HCT116 (cell line): ENCODE data around the gene PXDN. TPM values are rescaled to one million over a fixed set of nuclear protein-coding genes. Genes with fewer than 3 reads are reported as not detected.
"Not testable (repeated sequence)": the region's sequence is repeated elsewhere in the genome, so short reads cannot be mapped to it uniquely, and the experiment has no call there.

Experiments
- ATAC-seq: fragments of 200-7000 bp; cut with Tn5 transposase; 2 replicates; pipeline ENCODE4 v1.9.1; 2020; ENCODE audit warnings: mild to moderate bottlenecking, moderate library complexity
- BruUV-seq: library from RNA; stranded (reverse); fragments of 400-500 nt; replicated peaks from 2 replicates; lab custom pipeline; 2021; lab: Mats Ljungman, UMichigan
- CTCF ChIA-PET: fragments of 300-600 bp; sonication (Branson Sonifier 250); formaldehyde crosslinking; loops from one replicate; lab custom pipeline; 2021; ENCODE audit warnings: antibody characterized with exemption; lab: Charles Lee
- POLR2A ChIA-PET: fragments of 300-600, 350-600 bp; sonication (Branson Sonifier 250); formaldehyde crosslinking; loops from one replicate; lab custom pipeline; 2021; ENCODE audit warnings: antibody characterized with exemption; lab: Charles Lee
- RAD21 ChIA-PET, 2 experiments: fragments of 300-600 bp; sonication (Branson Sonifier 250); formaldehyde crosslinking; loops; one replicate each; lab custom pipeline; 2023; ENCODE audit warnings: low total read pairs in 2 of 2; ENCODE audit not compliant: uncharacterized antibody in 2 of 2, unreplicated experiment in 2 of 2, low non-redundant PET in 1 of 2; lab: Charles Lee
- DNase-seq: peaks from one replicate; pipeline ENCODE4 v3.0.0-alpha.2; 2010; ENCODE audit warnings: low read depth, low spot score
- H2AFZ ChIP-seq: fragments of 200-600 bp; shearing (Covaris generic), sonication (generic); 2 replicates; pipeline ENCODE4 v1.6.1; 2017; ENCODE audit warnings: low read depth, mixed run types, mixed read lengths, antibody characterized with exemption, low read length; ENCODE audit not compliant: poor library complexity, severe bottlenecking
- H3K27ac ChIP-seq: 2 replicates; pipeline ENCODE4 v1.5.1; 2012; ENCODE audit warnings: low read depth, low read length
- H3K27me3 ChIP-seq: fragments of 200-600 bp; sonication (generic); 2 replicates; pipeline ENCODE4 v1.6.1; 2016; ENCODE audit warnings: mixed run types, low read length, mixed read lengths; ENCODE audit not compliant: insufficient read depth
- H3K36me3 ChIP-seq, 2 experiments: fragments of 200-500 bp in 1 of 2; fragments of 200-600 bp in 1 of 2; sonication (Bioruptor generic) in 1 of 2; sonication (generic) in 1 of 2; 2 replicates each; pipeline versions ENCODE4 v1.5.1 to v1.6.1; 2014 to 2016; ENCODE audit warnings: low read length in 2 of 2, inconsistent platforms in 1 of 2, mixed read lengths in 1 of 2, mixed run types in 1 of 2; ENCODE audit not compliant: insufficient read depth in 2 of 2, control insufficient read depth in 1 of 2
- H3K4me1 ChIP-seq, 2 experiments: fragments of 200-600 bp in 1 of 2; sonication (generic) in 1 of 2; 2 replicates each; pipeline versions ENCODE4 v1.5.1 to v1.6.1; 2012 to 2017; ENCODE audit warnings: low read length in 2 of 2, inconsistent platforms in 1 of 2, mild to moderate bottlenecking in 1 of 2, mixed read lengths in 1 of 2, mixed run types in 1 of 2, moderate library complexity in 1 of 2; ENCODE audit not compliant: insufficient read depth in 2 of 2, control insufficient read depth in 1 of 2
- H3K4me2 ChIP-seq: fragments of 200-600 bp; sonication (generic); 2 replicates; pipeline ENCODE4 v1.6.1; 2017; ENCODE audit warnings: mixed run types, low read length, mixed read lengths
- H3K4me3 ChIP-seq, 2 experiments: fragments of 200-600 bp in 1 of 2; sonication (generic) in 1 of 2; replicated peaks in 1 of 2; 2 replicates each; pipeline ENCODE4 v1.5.1; 2011 to 2016; ENCODE audit warnings: low read length in 2 of 2, control low read depth in 1 of 2, low read depth in 1 of 2, mild to moderate bottlenecking in 1 of 2, mixed read lengths in 1 of 2, mixed run types in 1 of 2
- H3K79me2 ChIP-seq: fragments of 200-600 bp; sonication (generic); 2 replicates; pipeline ENCODE4 v1.6.1; 2017; ENCODE audit warnings: mild to moderate bottlenecking, mixed run types, low read length, moderate library complexity, mixed read lengths; ENCODE audit not compliant: insufficient read depth
- H3K9ac ChIP-seq: fragments of 200-600 bp; sonication (generic); 2 replicates; pipeline ENCODE4 v1.6.1; 2016; ENCODE audit warnings: low read length, mixed read lengths
- H3K9me2 ChIP-seq: fragments of 200-600 bp; sonication (generic), shearing (Covaris generic); 2 replicates; pipeline ENCODE4 v1.6.1; 2017; ENCODE audit warnings: mixed run types, mild to moderate bottlenecking, moderate library complexity; ENCODE audit not compliant: insufficient read depth
- H3K9me3 ChIP-seq, 2 experiments: fragments of 200-500 bp in 1 of 2; fragments of 200-600 bp in 1 of 2; sonication (Bioruptor generic) in 1 of 2; sonication (generic) in 1 of 2; 2 replicates each; pipeline ENCODE4 v1.6.1; 2014 to 2017; ENCODE audit warnings: low read length in 2 of 2, mixed read lengths in 2 of 2, inconsistent platforms in 1 of 2, low read depth in 1 of 2, mild to moderate bottlenecking in 1 of 2, mixed run types in 1 of 2, moderate library complexity in 1 of 2; ENCODE audit not compliant: control insufficient read depth in 1 of 2, insufficient read depth in 1 of 2
- H4K20me1 ChIP-seq: fragments of 200-600 bp; sonication (generic), shearing (Covaris generic); 2 replicates; pipeline ENCODE4 v1.6.1; 2017; ENCODE audit warnings: mixed run types, mild to moderate bottlenecking, moderate library complexity; ENCODE audit not compliant: insufficient read depth
- CBX3 ChIP-seq: IDR thresholded peaks from 2 replicates; pipeline ENCODE4 v1.6.1; 2012; ENCODE audit warnings: low read depth
- CEBPB ChIP-seq: IDR thresholded peaks from 2 replicates; pipeline ENCODE4 v1.6.1; 2012; ENCODE audit warnings: low read depth
- EGR1 ChIP-seq: IDR thresholded peaks from 2 replicates; pipeline ENCODE4 v1.6.1; 2012; ENCODE audit warnings: low read depth
- ELF1 ChIP-seq: IDR thresholded peaks from 2 replicates; pipeline ENCODE4 v1.6.1; 2012; ENCODE audit warnings: low read depth, borderline replicate concordance
- EZH2 ChIP-seq: fragments of 200-600 bp; sonication (generic); IDR thresholded peaks from 2 replicates; pipeline ENCODE4 v1.6.1; 2017; ENCODE audit warnings: antibody characterized with exemption, mixed run types
- EZH2phosphoT487 ChIP-seq: fragments of 200-600 bp; IDR thresholded peaks from 2 replicates; pipeline ENCODE4 v1.6.1; 2018; ENCODE audit warnings: antibody characterized with exemption, borderline replicate concordance
- FOSL1 ChIP-seq: IDR thresholded peaks from 2 replicates; pipeline ENCODE4 v1.6.1; 2012; ENCODE audit warnings: low read depth
- JUND ChIP-seq: IDR thresholded peaks from 2 replicates; pipeline ENCODE4 v1.6.1; 2012
- POLR2A ChIP-seq: IDR thresholded peaks from 2 replicates; pipeline ENCODE4 v1.7.0; 2011; ENCODE audit warnings: borderline replicate concordance; ENCODE audit not compliant: insufficient read depth, insufficient read length; ENCODE audit errors: extremely low read depth
- POLR2AphosphoS5 ChIP-seq: IDR thresholded peaks from 2 replicates; pipeline ENCODE4 v1.6.1; 2011; ENCODE audit warnings: mild to moderate bottlenecking, low read depth, low read length, moderate library complexity
- RAD21 ChIP-seq: IDR thresholded peaks from 2 replicates; pipeline ENCODE4 v1.6.1; 2012; ENCODE audit warnings: low read depth, mild to moderate bottlenecking
- SIN3A ChIP-seq: IDR thresholded peaks from 2 replicates; pipeline ENCODE4 v1.6.1; 2012; ENCODE audit warnings: low read depth
- SP1 ChIP-seq: IDR thresholded peaks from 2 replicates; pipeline ENCODE4 v1.6.1; 2012; ENCODE audit warnings: low read depth
- SRF ChIP-seq: IDR thresholded peaks from 2 replicates; pipeline ENCODE4 v1.6.1; 2012; ENCODE audit warnings: low read depth
- TCF7L2 ChIP-seq: IDR thresholded peaks from 2 replicates; pipeline ENCODE4 v1.7.0; 2011; ENCODE audit warnings: borderline replicate concordance, inconsistent platforms; ENCODE audit not compliant: insufficient read depth, insufficient read length; ENCODE audit errors: extremely low read depth
- YY1 ChIP-seq: IDR thresholded peaks from 2 replicates; pipeline ENCODE4 v1.6.1; 2011; ENCODE audit warnings: low read length, low read depth, moderate library complexity, mild to moderate bottlenecking; ENCODE audit not compliant: insufficient replicate concordance; ENCODE audit errors: extremely low read depth
- ZFX ChIP-seq: fragments of 450-650 bp; IDR thresholded peaks from 2 replicates; pipeline ENCODE4 v1.6.1; 2017
- intact Hi-C: fragments of 100-400 bp; cut with micrococcal nuclease; formaldehyde crosslinking; loops from 2 replicates; pipeline ENCODE4 v1.10.0; 2022
- total RNA-seq: library from RNA; stranded (reverse); gene quantifications from one replicate; pipeline ENCODE4 v1.2.1, GENCODE V29; 2021; ENCODE audit not compliant: unreplicated experiment
- TF ChIP-seq, protein P1 (sequence below): IDR thresholded peaks from 2 replicates; pipeline ENCODE4 v1.6.1; 2012
- TF ChIP-seq, protein P2 (sequence below): IDR thresholded peaks from 2 replicates; pipeline ENCODE4 v1.6.1; 2011; ENCODE audit warnings: mild to moderate bottlenecking, low read length, moderate library complexity; ENCODE audit not compliant: insufficient replicate concordance; ENCODE audit errors: extremely low read depth
- TF ChIP-seq, protein P3 (sequence below): IDR thresholded peaks from 2 replicates; pipeline ENCODE4 v1.6.1; 2012

The PXDN gene
- total RNA-seq, 1 experiment from 2014 or later, result 10.7 TPM

DNA sequence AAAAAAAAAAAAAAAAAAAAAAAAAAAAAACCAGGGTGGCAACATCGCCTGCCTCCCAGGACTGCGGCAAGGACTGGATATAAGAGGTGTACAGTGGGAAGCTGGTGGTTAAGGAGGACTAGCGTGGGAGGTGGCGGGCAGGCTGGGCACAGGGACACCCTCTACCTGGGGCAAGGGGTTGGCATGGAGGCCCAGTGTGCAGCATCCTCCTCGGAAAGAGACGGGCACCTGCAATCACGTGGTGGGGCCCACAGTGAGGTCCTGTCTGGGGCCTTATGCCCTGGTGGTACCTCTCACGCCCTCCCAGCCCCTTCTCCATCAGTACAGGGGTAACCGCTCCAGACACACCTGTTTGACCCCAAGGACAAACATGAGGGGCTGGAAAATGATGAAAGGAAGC is 27.9 kb downstream of the PXDN start:
- Histone ChIP-seq H3K9me3 (no peaks in the 10 kb centered on the region), H3K9ac (no peak overlapping the region), H3K4me1 (no peaks in the 10 kb centered on the region), H3K79me2 (no peaks in the 10 kb centered on the region), H4K20me1 (no peaks in the 10 kb centered on the region), H3K36me3 (no peaks in the 10 kb centered on the region), H3K27ac (no peak overlapping the region), H2AFZ (no peak overlapping the region), H3K27me3 (no peaks in the 10 kb centered on the region), H3K4me3 (no peak overlapping the region), H3K4me2 (no peak overlapping the region), H3K9me2 (no peaks in the 10 kb centered on the region)
- TF ChIP-seq ZFX, result no peak
- TF ChIP-seq FOSL1, result no peak
- no peak for TF ChIP-seq JUND
- TF ChIP-seq SRF, result no peak
- no peak for TF ChIP-seq TCF7L2
- TF ChIP-seq, protein P1, sequence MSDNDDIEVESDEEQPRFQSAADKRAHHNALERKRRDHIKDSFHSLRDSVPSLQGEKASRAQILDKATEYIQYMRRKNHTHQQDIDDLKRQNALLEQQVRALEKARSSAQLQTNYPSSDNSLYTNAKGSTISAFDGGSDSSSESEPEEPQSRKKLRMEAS, result no peak
- no peak for TF ChIP-seq EGR1
- TF ChIP-seq, protein P2, sequence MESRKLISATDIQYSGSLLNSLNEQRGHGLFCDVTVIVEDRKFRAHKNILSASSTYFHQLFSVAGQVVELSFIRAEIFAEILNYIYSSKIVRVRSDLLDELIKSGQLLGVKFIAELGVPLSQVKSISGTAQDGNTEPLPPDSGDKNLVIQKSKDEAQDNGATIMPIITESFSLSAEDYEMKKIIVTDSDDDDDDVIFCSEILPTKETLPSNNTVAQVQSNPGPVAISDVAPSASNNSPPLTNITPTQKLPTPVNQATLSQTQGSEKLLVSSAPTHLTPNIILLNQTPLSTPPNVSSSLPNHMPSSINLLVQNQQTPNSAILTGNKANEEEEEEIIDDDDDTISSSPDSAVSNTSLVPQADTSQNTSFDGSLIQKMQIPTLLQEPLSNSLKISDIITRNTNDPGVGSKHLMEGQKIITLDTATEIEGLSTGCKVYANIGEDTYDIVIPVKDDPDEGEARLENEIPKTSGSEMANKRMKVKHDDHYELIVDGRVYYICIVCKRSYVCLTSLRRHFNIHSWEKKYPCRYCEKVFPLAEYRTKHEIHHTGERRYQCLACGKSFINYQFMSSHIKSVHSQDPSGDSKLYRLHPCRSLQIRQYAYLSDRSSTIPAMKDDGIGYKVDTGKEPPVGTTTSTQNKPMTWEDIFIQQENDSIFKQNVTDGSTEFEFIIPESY, result no peak
- no peak for TF ChIP-seq CBX3
- no peak for TF ChIP-seq CEBPB
- no peak for TF ChIP-seq RAD21
- no peak for TF ChIP-seq POLR2AphosphoS5
- no peak for TF ChIP-seq POLR2A
- TF ChIP-seq, protein P3, sequence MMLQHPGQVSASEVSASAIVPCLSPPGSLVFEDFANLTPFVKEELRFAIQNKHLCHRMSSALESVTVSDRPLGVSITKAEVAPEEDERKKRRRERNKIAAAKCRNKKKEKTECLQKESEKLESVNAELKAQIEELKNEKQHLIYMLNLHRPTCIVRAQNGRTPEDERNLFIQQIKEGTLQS, result no peak
- no peak for TF ChIP-seq ELF1
- no peak for TF ChIP-seq EZH2phosphoT487
- TF ChIP-seq SIN3A, result no peak
- TF ChIP-seq SP1, result no peak
- TF ChIP-seq EZH2, result no peak
- TF ChIP-seq YY1, result no peak
- CTCF ChIA-PET, result no interaction called here
- intact Hi-C loops, result no loop called here
- ATAC-seq (no peak), DNase-seq (no peak)
- POLR2A ChIA-PET, result no interaction called here
- RAD21 ChIA-PET, result no interaction called here
- no TSS peak for BruUV-seq

DNA sequence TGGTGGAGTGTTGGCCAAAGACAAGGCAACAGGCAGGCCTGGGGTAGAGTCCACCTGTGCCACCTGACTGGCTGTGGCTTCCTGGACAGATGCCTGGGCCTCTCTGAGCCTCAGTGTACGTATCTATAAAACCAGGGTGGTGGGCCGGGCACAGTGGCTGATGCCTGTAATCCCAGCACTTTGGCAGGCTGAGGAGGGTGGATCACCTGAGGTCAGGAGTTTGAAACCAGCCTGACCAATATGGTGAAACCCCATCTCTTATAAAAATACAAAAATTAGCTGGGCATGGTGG is 28.4 kb downstream of the PXDN start:
- H2AFZ ChIP-seq, CTCF ChIA-PET, H3K79me2 ChIP-seq, BruUV-seq, H3K9ac ChIP-seq, POLR2A ChIA-PET, H3K27ac ChIP-seq, intact Hi-C loops, ATAC-seq, H3K4me3 ChIP-seq, H3K36me3 ChIP-seq, H3K27me3 ChIP-seq, H3K9me2 ChIP-seq, H3K4me1 ChIP-seq, DNase-seq, H3K9me3 ChIP-seq, RAD21 ChIA-PET, H3K4me2 ChIP-seq, H4K20me1 ChIP-seq: not testable (repeated sequence)
